Subcutaneous abdominal adipose tissue (tissue), 5 donors: ENCODE results near the gene NHS.

Source experiments
- H3K27ac ChIP-seq: one replicate; pipeline ENCODE4 v1.7.0; 2013; ENCODE audit warnings: low read depth, mild to moderate bottlenecking, inconsistent platforms, low read length, moderate library complexity
- H3K27me3 ChIP-seq, 5 donors: one replicate each; pipeline ENCODE4 v1.7.0; 2013; ENCODE audit warnings: low read length in 5 of 5, inconsistent platforms in 1 of 5; ENCODE audit not compliant: control insufficient read depth in 5 of 5, insufficient read depth in 4 of 5
- H3K36me3 ChIP-seq, 5 donors: one replicate each; pipeline ENCODE4 v1.7.0; 2013; ENCODE audit warnings: low read length in 5 of 5; ENCODE audit not compliant: control insufficient read depth in 5 of 5, insufficient read depth in 5 of 5
- H3K4me1 ChIP-seq, 5 donors: one replicate each; pipeline ENCODE4 v1.7.0; 2013; ENCODE audit warnings: low read length in 5 of 5, mild to moderate bottlenecking in 3 of 5, moderate library complexity in 1 of 5; ENCODE audit not compliant: control insufficient read depth in 5 of 5, insufficient read depth in 5 of 5
- H3K4me3 ChIP-seq, 5 donors: one replicate each; pipeline ENCODE4 v1.7.0; 2013; ENCODE audit warnings: low read length in 5 of 5, low read depth in 1 of 5
- H3K9ac ChIP-seq, 5 donors: one replicate each; pipeline ENCODE4 v1.7.0; 2013; ENCODE audit warnings: low read length in 5 of 5, mild to moderate bottlenecking in 4 of 5, moderate library complexity in 3 of 5
- H3K9me3 ChIP-seq, 5 donors: one replicate each; pipeline ENCODE4 v1.7.0; 2013; ENCODE audit warnings: low read length in 5 of 5; ENCODE audit not compliant: control insufficient read depth in 5 of 5
- donor health status: healthy.
- donor health status: healthy.
- donor health status: healthy.
- donor health status: healthy.
- donor health status: healthy.

Gene NHS

GRCh38 chrX:17669891-17670290, 294.9 kb downstream of the NHS start:
- no peak overlapping the region for H3K4me3 ChIP-seq
- no peak overlapping the region for H3K9ac ChIP-seq
- H3K4me1 ChIP-seq, result peaks cover 0 to 7% (median 0%) of the 10 kb centered on the region in 5 donors
- H3K36me3 ChIP-seq, result no peaks in the 10 kb centered on the region
- H3K27ac ChIP-seq, result no peak overlapping the region
- no peaks in the 10 kb centered on the region for H3K9me3 ChIP-seq
- peaks cover 2 to 12% (median 4%) of the 10 kb centered on the region in 5 donors for H3K27me3 ChIP-seq

GRCh38 chrX:17670874-17671273, 295.9 kb downstream of the NHS start:
- Histone ChIP-seq H3K4me1 (peaks cover 0 to 7% (median 0%) of the 10 kb centered on the region in 5 donors), H3K4me3 (no peak overlapping the region), H3K27ac (no peak overlapping the region), H3K36me3 (no peaks in the 10 kb centered on the region), H3K9ac (no peak overlapping the region), H3K27me3 (peaks cover 2 to 12% (median 4%) of the 10 kb centered on the region in 5 donors), H3K9me3 (no peaks in the 10 kb centered on the region)

- H3K9me3 ChIP-seq, result no peaks in the 10 kb centered on the region
- H3K4me3 ChIP-seq, result no peak overlapping the region
- peaks cover 0 to 3% (median 0%) of the 10 kb centered on the region in 5 donors for H3K27me3 ChIP-seq
- H3K27ac ChIP-seq, result no peak overlapping the region
- peaks cover 0 to 7% (median 0%) of the 10 kb centered on the region in 5 donors for H3K4me1 ChIP-seq
- no peaks in the 10 kb centered on the region for H3K36me3 ChIP-seq
- H3K9ac ChIP-seq, result no peak overlapping the region
These were observed 299.6 kb downstream of the NHS start for GRCh38 chrX:17674601-17675000.

- Histone ChIP-seq H3K9me3 (no peaks in the 10 kb centered on the region), H3K9ac (no peak overlapping the region), H3K4me3 (no peak overlapping the region), H3K4me1 (no peaks in the 10 kb centered on the region), H3K27me3 (peaks cover 0 to 10% (median 0%) of the 10 kb centered on the region in 5 donors), H3K27ac (no peak overlapping the region), H3K36me3 (no peaks in the 10 kb centered on the region)
These were observed 304.3 kb downstream of the NHS start for GRCh38 chrX:17679261-17679660.

- no peak overlapping the region for H3K4me3 ChIP-seq
- no peak overlapping the region for H3K27ac ChIP-seq
- no peaks in the 10 kb centered on the region for H3K4me1 ChIP-seq
- no peak overlapping the region for H3K9ac ChIP-seq
- H3K27me3 ChIP-seq, result peaks cover 0 to 10% (median 0%) of the 10 kb centered on the region in 5 donors
- H3K9me3 ChIP-seq, result no peaks in the 10 kb centered on the region
- H3K36me3 ChIP-seq, result no peaks in the 10 kb centered on the region
These were observed 304.8 kb downstream of the NHS start for GRCh38 chrX:17679820-17680219.

GRCh38 chrX:17680732-17681413, 305.9 kb downstream of the NHS start:
- Histone ChIP-seq H3K4me1 (no peaks in the 10 kb centered on the region), H3K9me3 (no peaks in the 10 kb centered on the region), H3K36me3 (no peaks in the 10 kb centered on the region), H3K27ac (no peak overlapping the region), H3K9ac (no peak overlapping the region), H3K4me3 (no peak overlapping the region), H3K27me3 (peaks cover 0 to 10% (median 0%) of the 10 kb centered on the region in 5 donors)

- H3K4me3 ChIP-seq, result no peak overlapping the region
- no peaks in the 10 kb centered on the region for H3K36me3 ChIP-seq
- no peak overlapping the region for H3K9ac ChIP-seq
- no peak overlapping the region for H3K27ac ChIP-seq
- no peaks in the 10 kb centered on the region for H3K9me3 ChIP-seq
- H3K27me3 ChIP-seq, result peaks cover 0 to 10% (median 0%) of the 10 kb centered on the region in 5 donors
- no peaks in the 10 kb centered on the region for H3K4me1 ChIP-seq
These were observed 307.3 kb downstream of the NHS start for GRCh38 chrX:17682259-17682658.

GRCh38 chrX:17685026-17685425, 310.0 kb downstream of the NHS start:
- Histone ChIP-seq H3K27me3 (peaks cover 0 to 10% (median 4%) of the 10 kb centered on the region in 5 donors), H3K36me3 (no peaks in the 10 kb centered on the region), H3K27ac (no peak overlapping the region), H3K9me3 (no peaks in the 10 kb centered on the region), H3K4me1 (no peaks in the 10 kb centered on the region), H3K4me3 (no peak overlapping the region), H3K9ac (no peak overlapping the region)

- no peaks in the 10 kb centered on the region for H3K4me1 ChIP-seq
- H3K27me3 ChIP-seq, result peaks cover 0 to 11% (median 4%) of the 10 kb centered on the region in 5 donors
- H3K9ac ChIP-seq, result no peak overlapping the region
- no peak overlapping the region for H3K27ac ChIP-seq
- no peaks in the 10 kb centered on the region for H3K9me3 ChIP-seq
- no peaks in the 10 kb centered on the region for H3K36me3 ChIP-seq
- no peak overlapping the region for H3K4me3 ChIP-seq
These were observed 312.6 kb downstream of the NHS start for GRCh38 chrX:17687648-17688047.

GRCh38 chrX:17689971-17690409, 315.0 kb downstream of the NHS start:
- Histone ChIP-seq H3K36me3 (no peaks in the 10 kb centered on the region), H3K27me3 (peaks cover 0 to 11% (median 4%) of the 10 kb centered on the region in 5 donors), H3K4me1 (no peaks in the 10 kb centered on the region), H3K9ac (no peak overlapping the region), H3K4me3 (no peak overlapping the region), H3K9me3 (no peaks in the 10 kb centered on the region), H3K27ac (no peak overlapping the region)
